Duodenal mucosa (tissue), 2 donors: ENCODE results near the gene FBXO5.
"Not testable (repeated sequence)": the region's sequence is repeated elsewhere in the genome, so short reads cannot be mapped to it uniquely, and the experiment has no call there.

Experiments
- H3K27ac ChIP-seq: one replicate; pipeline ENCODE4 v1.7.0; 2013; ENCODE audit warnings: low read depth, low read length
- H3K27me3 ChIP-seq, 2 donors: one replicate each; pipeline ENCODE4 v1.7.0; 2013; ENCODE audit warnings: low read length in 2 of 2, control low read depth in 1 of 2; ENCODE audit not compliant: insufficient read depth in 2 of 2, control insufficient read depth in 1 of 2
- H3K36me3 ChIP-seq, 2 donors: one replicate each; pipeline ENCODE4 v1.7.0; 2013; ENCODE audit warnings: low read length in 2 of 2, control low read depth in 1 of 2; ENCODE audit not compliant: insufficient read depth in 2 of 2, control insufficient read depth in 1 of 2
- H3K4me1 ChIP-seq, 2 donors: one replicate each; pipeline ENCODE4 v1.7.0; 2013; ENCODE audit warnings: low read length in 2 of 2, control low read depth in 1 of 2; ENCODE audit not compliant: insufficient read depth in 2 of 2, control insufficient read depth in 1 of 2
- H3K4me3 ChIP-seq, 2 donors: one replicate each; pipeline ENCODE4 v1.7.0; 2013; ENCODE audit warnings: low read length in 2 of 2, low read depth in 1 of 2
- H3K9ac ChIP-seq, 2 donors: one replicate each; pipeline ENCODE4 v1.7.0; 2013; ENCODE audit warnings: low read length in 2 of 2, low read depth in 1 of 2
- H3K9me3 ChIP-seq, 2 donors: one replicate each; pipeline ENCODE4 v1.7.0; 2013; ENCODE audit warnings: low read length in 2 of 2, control low read depth in 1 of 2; ENCODE audit not compliant: control insufficient read depth in 1 of 2

Gene FBXO5

DNA sequence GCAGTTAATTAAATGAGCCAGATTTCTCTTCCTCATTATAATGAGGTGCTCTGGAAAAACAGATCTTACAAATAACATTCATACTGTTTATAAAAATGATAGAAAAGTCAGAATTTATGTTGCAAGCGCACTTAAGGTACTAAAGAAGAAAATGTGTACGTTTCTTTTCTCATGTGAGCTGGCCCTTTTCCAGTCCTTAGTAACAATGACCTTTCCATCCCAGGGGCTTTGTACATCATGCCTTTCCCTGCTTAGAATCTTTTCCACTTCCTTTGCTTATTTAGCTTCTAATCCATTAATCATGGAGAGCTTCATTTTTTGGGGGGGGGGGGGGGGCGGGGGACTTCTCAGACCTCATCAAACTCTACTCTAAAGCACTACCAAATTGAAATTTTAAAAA is 4.8 kb downstream of the FBXO5 start:
- no peaks in the 10 kb centered on the region for H3K9me3 ChIP-seq
- H3K27me3 ChIP-seq: no peaks in the 10 kb centered on the region
- H3K36me3 ChIP-seq: peaks cover 6 to 20% of the 10 kb centered on the region in 2 donors
- H3K9ac ChIP-seq: no peak overlapping the region
- H3K4me1 ChIP-seq: peaks cover 14 to 32% of the 10 kb centered on the region in 2 donors
- H3K4me3 ChIP-seq: no peak overlapping the region
- no peak overlapping the region for H3K27ac ChIP-seq

DNA sequence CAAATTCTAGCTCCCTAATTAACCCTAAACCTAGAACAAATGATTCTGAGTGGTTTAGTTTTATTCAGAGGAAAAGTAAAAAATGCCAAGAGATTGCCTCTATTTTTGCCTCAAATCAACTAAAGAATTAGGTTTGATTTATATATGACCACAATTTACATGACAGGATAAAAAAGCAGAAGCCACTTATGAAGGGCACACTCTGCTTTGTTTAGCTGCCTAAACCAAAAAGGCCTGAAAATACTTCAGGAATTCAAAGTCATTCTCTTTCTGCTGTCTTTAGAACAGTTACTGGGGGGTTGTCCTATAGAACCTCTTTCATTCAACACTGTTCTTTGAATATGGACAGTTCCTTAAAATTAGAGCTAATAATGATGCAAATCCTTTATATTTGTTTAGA is 5.3 kb downstream of the FBXO5 start:
- peaks cover 14 to 32% of the 10 kb centered on the region in 2 donors for H3K4me1 ChIP-seq
- H3K27ac ChIP-seq: no peak overlapping the region
- peaks cover 6 to 25% of the 10 kb centered on the region in 2 donors for H3K36me3 ChIP-seq
- no peaks in the 10 kb centered on the region for H3K9me3 ChIP-seq
- H3K9ac ChIP-seq: no peak overlapping the region
- no peak overlapping the region for H3K4me3 ChIP-seq
- no peaks in the 10 kb centered on the region for H3K27me3 ChIP-seq

DNA sequence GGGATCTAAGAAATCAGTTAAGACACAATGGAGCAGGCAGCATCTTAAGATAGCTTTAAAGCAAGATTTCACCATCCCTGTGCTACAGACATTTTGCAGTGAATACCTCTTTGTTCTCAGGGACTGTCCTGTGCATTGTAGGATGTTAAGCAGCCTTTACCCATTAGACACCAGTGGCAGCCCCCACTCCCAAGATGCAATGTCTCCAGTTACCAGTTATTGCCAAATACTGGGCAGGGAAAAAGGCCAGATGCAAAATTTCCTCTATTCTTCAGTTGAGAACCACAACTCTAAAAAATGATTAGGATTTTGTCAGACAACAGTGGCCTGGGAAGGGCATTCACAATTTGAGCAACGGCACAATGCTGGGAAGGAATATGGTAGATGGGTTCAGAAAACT is 6.1 kb downstream of the FBXO5 start:
- Histone ChIP-seq H3K9ac (no peak overlapping the region), H3K36me3 (peaks cover 6 to 32% of the 10 kb centered on the region in 2 donors), H3K4me1 (peaks cover 9 to 27% of the 10 kb centered on the region in 2 donors), H3K27me3 (no peaks in the 10 kb centered on the region), H3K4me3 (no peak overlapping the region), H3K27ac (no peak overlapping the region), H3K9me3 (no peaks in the 10 kb centered on the region)

DNA sequence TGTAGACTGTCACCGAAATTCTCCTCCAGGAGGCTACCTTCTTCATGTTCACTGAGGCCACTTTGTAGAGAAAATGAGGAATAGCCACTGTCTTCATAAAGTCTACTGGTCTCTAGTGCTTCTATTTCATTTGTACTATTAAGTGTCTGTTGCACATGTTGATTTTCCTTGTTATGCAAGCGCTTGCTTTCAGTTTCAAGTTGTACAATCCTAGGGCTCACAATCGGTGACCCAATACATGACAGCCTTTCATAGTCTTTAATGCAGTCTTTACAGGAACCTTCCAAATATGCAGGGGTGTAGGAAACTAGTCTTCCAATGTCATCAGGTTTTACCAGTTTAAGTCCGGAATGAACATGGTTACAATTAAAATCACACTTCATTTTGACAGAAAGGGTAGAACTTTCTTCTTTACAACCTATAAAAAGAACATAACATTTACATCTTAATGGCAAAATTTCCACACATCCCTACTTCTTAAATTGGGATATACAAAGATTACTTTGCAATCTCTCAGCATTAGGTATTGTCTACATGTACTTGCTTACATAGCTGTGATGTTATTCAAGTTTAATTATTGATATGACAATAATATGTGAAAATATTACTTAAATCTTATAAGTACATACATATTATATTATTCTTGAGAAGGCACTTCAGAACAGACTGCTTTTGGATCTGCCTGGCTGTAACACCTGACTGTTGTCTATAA is 7.5 kb downstream of the FBXO5 start:
- H3K27ac ChIP-seq: no peak overlapping the region
- H3K36me3 ChIP-seq: peaks cover 6 to 41% of the 10 kb centered on the region in 2 donors
- no peaks in the 10 kb centered on the region for H3K9me3 ChIP-seq
- peak overlapping the region in 1 of 2 donors; percentile 20 for H3K4me3 ChIP-seq
- no peaks in the 10 kb centered on the region for H3K27me3 ChIP-seq
- H3K4me1 ChIP-seq: peaks cover under 1 to 19% of the 10 kb centered on the region in 2 donors
- no peak overlapping the region for H3K9ac ChIP-seq

DNA sequence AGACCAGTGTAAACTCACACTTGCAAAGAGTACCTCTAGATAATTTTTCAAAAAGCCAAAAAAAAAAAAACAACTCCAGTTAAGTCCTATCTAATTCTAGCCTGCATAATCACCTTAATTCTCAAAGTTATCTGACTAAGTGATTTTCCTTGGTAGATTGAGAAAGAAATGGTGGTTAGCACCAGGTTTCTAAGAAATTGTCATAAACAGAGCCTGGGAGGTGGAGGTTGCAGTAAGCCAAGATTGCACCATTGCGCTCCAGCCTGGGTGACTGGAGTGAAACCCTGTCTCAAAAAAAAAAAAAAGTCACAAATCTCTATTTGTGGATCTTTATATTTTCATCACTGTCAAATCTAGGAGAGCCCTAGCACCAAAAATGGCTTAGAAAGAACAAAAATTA is 8.9 kb downstream of the FBXO5 start:
- Histone ChIP-seq H3K27ac (no peak overlapping the region), H3K4me1 (peaks cover 0 to 16% of the 10 kb centered on the region in 2 donors), H3K4me3 (no peak overlapping the region), H3K27me3 (no peaks in the 10 kb centered on the region), H3K36me3 (peaks cover 13 to 47% of the 10 kb centered on the region in 2 donors), H3K9ac (no peak overlapping the region), H3K9me3 (peaks cover 0 to 3% of the 10 kb centered on the region in 2 donors)

DNA sequence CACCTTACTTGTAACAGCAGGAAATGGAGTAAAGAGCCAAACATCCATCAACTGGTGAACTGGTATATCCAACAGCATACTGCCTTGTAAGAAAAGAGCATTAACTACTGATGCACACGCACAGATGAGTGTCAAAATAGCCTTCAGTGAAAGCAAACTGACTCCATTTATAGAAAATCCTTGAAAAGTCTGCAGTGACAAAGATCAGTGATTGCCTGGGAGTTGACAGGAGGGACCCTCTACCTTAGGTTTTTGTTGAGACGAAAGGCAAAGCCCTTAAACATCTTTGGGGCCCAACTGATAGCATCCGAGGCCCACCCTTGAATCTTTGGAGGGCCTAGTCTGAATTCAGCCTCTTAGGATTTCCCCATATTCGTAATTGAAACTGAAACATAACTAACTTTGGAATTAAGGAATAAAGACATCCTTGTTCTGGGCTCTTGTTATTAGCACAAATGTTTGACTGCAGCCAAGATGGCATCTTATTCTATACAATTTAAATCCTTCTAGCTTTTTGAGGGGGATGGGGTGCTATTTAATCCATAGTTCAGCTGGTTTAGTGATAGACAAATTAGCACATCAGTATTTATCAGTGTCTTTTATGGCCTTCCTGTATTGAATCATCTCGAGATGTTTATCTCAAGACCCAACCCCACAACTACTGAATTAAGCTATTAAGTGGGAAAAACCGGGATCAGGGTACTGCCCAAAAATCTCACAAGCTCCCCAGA is 13.0 kb downstream of the FBXO5 start:
- peaks cover 7 to 35% of the 10 kb centered on the region in 2 donors for H3K36me3 ChIP-seq
- H3K9me3 ChIP-seq: peaks cover 0 to 3% of the 10 kb centered on the region in 2 donors
- no peak overlapping the region for H3K27ac ChIP-seq
- H3K9ac ChIP-seq: no peak overlapping the region
- H3K27me3 ChIP-seq: no peaks in the 10 kb centered on the region
- peaks cover 0 to 3% of the 10 kb centered on the region in 2 donors for H3K4me1 ChIP-seq
- H3K4me3 ChIP-seq: no peak overlapping the region

DNA sequence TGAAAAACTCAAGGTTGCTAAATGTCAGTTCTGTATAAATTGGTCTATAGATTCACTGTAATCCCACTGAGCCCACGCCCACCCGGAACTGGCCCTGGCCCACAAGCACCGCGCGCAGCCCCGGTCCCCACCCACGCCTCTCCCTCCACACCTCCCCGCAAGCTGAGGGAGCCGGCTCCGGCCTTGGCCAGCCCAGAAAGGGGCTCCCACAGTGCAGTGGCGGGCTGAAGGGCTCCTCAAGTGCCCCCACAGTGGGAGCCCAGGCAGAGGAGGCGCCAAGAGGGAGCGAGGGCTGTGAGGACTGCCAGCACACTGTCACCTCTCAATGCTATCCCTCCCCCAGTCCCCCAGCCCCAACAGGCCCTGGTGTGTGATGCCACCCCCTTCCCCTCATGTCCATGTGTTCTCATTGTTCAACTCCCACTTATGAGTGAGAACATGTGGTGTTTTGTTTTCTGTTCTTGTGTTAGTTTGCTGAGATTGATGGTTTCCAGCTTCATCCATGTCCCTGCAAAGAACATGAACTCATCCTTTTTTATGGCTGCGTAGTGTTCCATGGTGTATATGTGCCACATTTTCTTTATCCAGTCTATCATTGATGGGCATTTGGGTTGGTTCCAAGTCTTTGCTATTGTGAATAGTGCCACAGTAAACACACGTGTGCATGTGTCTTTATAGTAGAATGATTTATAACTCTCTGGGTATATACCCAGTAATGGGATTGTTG is 16.5 kb downstream of the FBXO5 start:
- peaks cover 7 to 11% of the 10 kb centered on the region in 2 donors for H3K36me3 ChIP-seq
- H3K4me3 ChIP-seq, H3K27me3 ChIP-seq, H3K9ac ChIP-seq, H3K4me1 ChIP-seq, H3K9me3 ChIP-seq, H3K27ac ChIP-seq: not testable (repeated sequence)

DNA sequence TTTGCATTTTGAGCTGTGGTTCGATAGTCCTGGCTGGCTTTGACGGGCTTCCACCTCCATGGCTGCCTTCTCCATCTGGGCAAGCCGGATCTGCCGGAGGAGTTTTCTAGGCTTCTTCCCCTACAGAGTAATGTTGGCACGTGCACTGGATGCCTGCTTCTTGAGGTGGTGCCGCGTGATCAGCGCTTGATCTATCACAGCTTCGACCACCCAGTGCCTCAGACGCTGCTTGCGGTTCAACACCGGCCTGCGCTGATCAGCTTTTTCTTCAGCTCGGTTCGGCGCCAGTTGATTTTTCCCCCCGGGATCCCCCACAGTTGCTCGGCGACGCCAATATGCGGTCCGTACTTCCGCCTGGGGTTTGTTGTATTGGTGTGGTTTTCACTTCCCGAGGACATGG is 23.5 kb downstream of the FBXO5 start:
- Histone ChIP-seq H3K4me3 (no peak overlapping the region), H3K27ac (no peak overlapping the region), H3K9ac (no peak overlapping the region), H3K36me3 (no peaks in the 10 kb centered on the region), H3K4me1 (no peaks in the 10 kb centered on the region), H3K9me3 (no peaks in the 10 kb centered on the region), H3K27me3 (no peaks in the 10 kb centered on the region)

DNA sequence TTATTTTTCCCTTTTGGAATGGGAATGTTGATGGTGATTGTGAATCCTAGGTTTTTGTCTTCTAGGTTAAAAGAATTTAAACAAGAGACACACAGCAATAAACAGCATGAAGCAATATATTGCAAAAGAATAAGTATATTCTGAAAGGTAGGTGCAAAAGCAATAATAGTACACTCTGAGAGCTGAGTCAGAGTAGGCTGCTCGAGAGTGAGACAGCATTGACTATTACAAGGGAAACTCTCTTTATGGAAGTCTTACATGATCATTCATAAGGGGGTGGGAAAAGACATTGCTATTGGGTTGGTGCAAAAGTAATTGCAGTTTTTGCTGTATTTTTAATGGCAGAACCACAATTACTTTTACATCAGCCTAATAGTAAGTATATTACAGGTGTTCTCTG is 25.0 kb downstream of the FBXO5 start:
- Histone ChIP-seq H3K27ac (no peak overlapping the region), H3K4me3 (no peak overlapping the region), H3K36me3 (no peaks in the 10 kb centered on the region), H3K9me3 (no peaks in the 10 kb centered on the region), H3K27me3 (no peaks in the 10 kb centered on the region), H3K9ac (no peak overlapping the region), H3K4me1 (no peaks in the 10 kb centered on the region)

DNA sequence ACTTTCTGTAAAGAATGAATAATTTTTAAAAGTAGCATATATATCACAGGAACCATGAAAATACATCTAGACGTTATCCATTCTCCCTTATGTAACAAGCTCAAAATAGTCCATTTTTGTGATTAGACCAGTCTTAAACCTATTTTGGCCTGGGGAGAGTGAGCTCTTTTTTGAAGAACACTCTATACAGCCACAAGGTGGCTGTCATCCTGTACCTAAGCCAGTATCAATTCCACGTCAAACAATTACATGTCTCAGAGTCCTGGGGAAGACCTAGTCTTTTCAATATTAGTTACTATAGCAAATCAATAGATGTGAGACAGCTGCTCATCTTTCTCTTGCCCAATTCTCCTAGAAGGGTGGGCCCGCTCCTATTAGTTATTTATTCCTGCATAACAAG is 28.4 kb downstream of the FBXO5 start:
- no peaks in the 10 kb centered on the region for H3K36me3 ChIP-seq
- H3K27me3 ChIP-seq: no peaks in the 10 kb centered on the region
- H3K4me3 ChIP-seq: no peak overlapping the region
- no peaks in the 10 kb centered on the region for H3K4me1 ChIP-seq
- no peak overlapping the region for H3K27ac ChIP-seq
- H3K9ac ChIP-seq: no peak overlapping the region
- no peaks in the 10 kb centered on the region for H3K9me3 ChIP-seq
